ENCODE data around the gene NEO1. TPM values are rescaled to one million over a fixed set of nuclear protein-coding genes. Genes with fewer than 3 reads are reported as not detected.

The NEO1 gene
- total RNA-seq, 1 experiment from 2014 or later = 41.8 TPM

- Histone ChIP-seq H2BK15ac (ENCODE audit: low read depth, low read length) (no peak overlapping the region), H3K4me2 (ENCODE audit: insufficient read depth, insufficient read length, low read length) (no peak overlapping the region), H3K4me1 (ENCODE audit: insufficient read depth, low read length) (no peaks in the 10 kb centered on the region; the same call in 1 of the 2 replicates), H2AFZ (ENCODE audit: low read length) (no peak overlapping the region), H3K27ac (ENCODE audit: insufficient read length, low read depth, low read length) (no peak overlapping the region), H3K79me1 (ENCODE audit: insufficient read depth, low read depth, low read length, poor library complexity, severe bottlenecking) (no peaks in the 10 kb centered on the region), H3K56ac (ENCODE audit: insufficient read length, low read depth, low read length) (no peak overlapping the region), H3K9me3 (ENCODE audit: control insufficient read depth, low read depth, low read length) (no peaks in the 10 kb centered on the region), H2BK120ac (ENCODE audit: low read depth, low read length, poor library complexity, severe bottlenecking) (no peak overlapping the region), H3K4ac (ENCODE audit: low read depth, low read length) (no peak overlapping the region), H3K18ac (ENCODE audit: insufficient read length, low read depth, low read length) (no peak overlapping the region), H3K9ac (ENCODE audit: extremely low read depth, insufficient read length, low read length) (no peak overlapping the region), H2AK5ac (ENCODE audit: insufficient read length, low read length) (no peak overlapping the region), H4K20me1 (ENCODE audit: control insufficient read depth, insufficient read depth, insufficient read length) (no peaks in the 10 kb centered on the region), H4K8ac (replicated peaks; ENCODE audit: insufficient read length, low read depth, low read length) (no peak overlapping the region), H4K91ac (ENCODE audit: insufficient read length, low read depth, low read length) (no peak overlapping the region), H3K27me3 (ENCODE audit: insufficient read depth, low read length) (no peaks in the 10 kb centered on the region), H4K5ac (ENCODE audit: insufficient read length, low read depth, low read length) (no peak overlapping the region), H3T11ph (ENCODE audit: low read length) (no peak overlapping the region), H3K14ac (ENCODE audit: insufficient read depth, low read length) (no peak overlapping the region), H3K23ac (ENCODE audit: insufficient read length, low read depth, low read length) (no peak overlapping the region), H2BK12ac (ENCODE audit: insufficient read length, low read depth, low read length) (no peak overlapping the region), H2BK5ac (ENCODE audit: insufficient read length, low read length) (no peak overlapping the region), H2BK20ac (ENCODE audit: low read depth, low read length, poor library complexity, severe bottlenecking) (no peak overlapping the region), H3K23me2 (ENCODE audit: insufficient read length, low read depth, low read length, poor library complexity, severe bottlenecking) (no peaks in the 10 kb centered on the region), H3K79me2 (ENCODE audit: insufficient read depth, low read length) (no peaks in the 10 kb centered on the region)
- no peak for TF ChIP-seq CTCF (conservative IDR thresholded peaks at IDR 0.05)
- peaks cover 0 to 6% (median 0%) of the 10 kb centered on the region in 3 experiments; a peak in 1 of 7 replicates for H3K36me3 Mint-ChIP-seq (ENCODE audit: insufficient read depth in 1 of 3, low read depth in 3 of 3)
- H3K27ac Mint-ChIP-seq = peak overlapping the region in 2 of 3 experiments; percentile 3 to 41; a peak in 2 of 7 replicates
- H3K9me3 Mint-ChIP-seq = no peaks in the 10 kb centered on the region
- no peaks in the 10 kb centered on the region for H3K27me3 Mint-ChIP-seq (ENCODE audit: low read depth)
- H3K4me1 Mint-ChIP-seq = peaks cover 23 to 29% of the 10 kb centered on the region in 2 experiments
- H3K4me3 Mint-ChIP-seq = no peak overlapping the region
- no peak for DNase-seq
Observed at GRCh38 chr15:73172508-73172907, 120.2 kb downstream of the NEO1 start.

Measured in H9 (cell line).